ENCODE data around the gene ACSL5. TPM values are rescaled to one million over a fixed set of nuclear protein-coding genes. Genes with fewer than 3 reads are reported as not detected.

The ACSL5 gene
- total and polyA plus RNA-seq, 11 donors: 4.0 to 23.8 (median 7.0) TPM

DNA sequence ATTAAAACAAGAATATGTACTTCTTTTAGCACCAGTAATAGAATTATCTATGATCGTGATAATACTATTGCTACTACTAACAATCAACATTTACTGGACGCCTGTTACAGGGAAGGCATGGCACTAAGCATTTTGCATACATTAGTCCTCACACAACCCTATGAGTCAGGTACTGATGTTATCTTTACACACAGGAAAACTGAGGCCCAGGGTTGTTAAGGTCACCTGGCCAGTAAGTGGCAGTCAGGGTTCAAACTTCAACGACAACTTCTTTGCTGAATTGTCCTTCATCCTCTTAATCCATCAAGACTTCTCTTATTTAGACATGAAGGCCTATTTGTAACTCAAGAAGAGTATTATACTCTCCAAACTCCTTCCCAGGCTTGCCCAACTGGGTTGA, 41.9 kb upstream of the ACSL5 start:
- Histone ChIP-seq H3K9me3 (no peaks in the 10 kb centered on the region), H3K36me3 (no peaks in the 10 kb centered on the region), H3K4me3 (no peak overlapping the region), H3K4me1 (no peaks in the 10 kb centered on the region), H3K27ac (no peak overlapping the region), H3K27me3 (no peaks in the 10 kb centered on the region)
- TF ChIP-seq, protein P1, sequence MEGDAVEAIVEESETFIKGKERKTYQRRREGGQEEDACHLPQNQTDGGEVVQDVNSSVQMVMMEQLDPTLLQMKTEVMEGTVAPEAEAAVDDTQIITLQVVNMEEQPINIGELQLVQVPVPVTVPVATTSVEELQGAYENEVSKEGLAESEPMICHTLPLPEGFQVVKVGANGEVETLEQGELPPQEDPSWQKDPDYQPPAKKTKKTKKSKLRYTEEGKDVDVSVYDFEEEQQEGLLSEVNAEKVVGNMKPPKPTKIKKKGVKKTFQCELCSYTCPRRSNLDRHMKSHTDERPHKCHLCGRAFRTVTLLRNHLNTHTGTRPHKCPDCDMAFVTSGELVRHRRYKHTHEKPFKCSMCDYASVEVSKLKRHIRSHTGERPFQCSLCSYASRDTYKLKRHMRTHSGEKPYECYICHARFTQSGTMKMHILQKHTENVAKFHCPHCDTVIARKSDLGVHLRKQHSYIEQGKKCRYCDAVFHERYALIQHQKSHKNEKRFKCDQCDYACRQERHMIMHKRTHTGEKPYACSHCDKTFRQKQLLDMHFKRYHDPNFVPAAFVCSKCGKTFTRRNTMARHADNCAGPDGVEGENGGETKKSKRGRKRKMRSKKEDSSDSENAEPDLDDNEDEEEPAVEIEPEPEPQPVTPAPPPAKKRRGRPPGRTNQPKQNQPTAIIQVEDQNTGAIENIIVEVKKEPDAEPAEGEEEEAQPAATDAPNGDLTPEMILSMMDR (IDR thresholded peaks at IDR 0.05): no peak
- TF ChIP-seq POLR2A (IDR thresholded peaks at IDR 0.05): no peak
- DNase-seq (no peak), ATAC-seq (no peak)
- intact Hi-C loops (cut with DNase I): no loop called here
- WGBS, 4 donors: 76 to 93% (median 90%) methylated on average over 3 of the region's 3 CpGs

DNA sequence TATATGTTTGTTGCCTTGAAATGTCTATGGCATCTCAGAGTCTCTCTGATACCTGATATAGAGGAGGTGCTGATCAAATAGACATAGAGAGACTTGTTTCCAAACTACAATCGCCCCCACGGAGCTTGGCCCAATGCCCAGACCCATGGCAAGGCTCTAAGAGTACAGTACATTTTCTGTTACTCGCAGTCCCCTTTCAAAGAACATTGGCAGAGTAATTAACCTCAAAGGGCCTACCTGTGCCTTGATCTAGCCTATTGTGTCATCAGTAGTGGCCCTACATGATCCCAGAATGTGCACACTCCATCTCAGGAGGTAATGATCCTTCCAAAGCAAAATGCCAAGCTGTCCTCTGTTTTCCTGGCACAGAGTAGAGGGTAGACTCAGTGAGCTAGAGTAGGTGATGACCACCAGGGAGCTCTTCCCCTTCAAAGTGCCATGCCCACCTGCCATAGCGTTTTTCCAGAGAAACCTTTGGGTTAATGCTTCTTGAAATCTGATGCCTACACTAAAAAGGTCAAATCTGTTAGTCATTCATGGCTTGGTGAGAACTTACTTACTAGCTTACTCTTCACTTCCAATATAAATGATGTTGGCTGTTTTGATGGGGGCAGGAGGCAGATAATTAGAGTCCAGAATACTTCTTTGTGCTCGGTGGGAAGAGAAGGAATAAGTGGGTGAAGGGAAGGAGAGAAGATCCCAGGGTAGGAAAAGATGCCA, 41.2 kb upstream of the ACSL5 start:
- Histone ChIP-seq H3K9me3 (no peaks in the 10 kb centered on the region), H3K4me3 (no peak overlapping the region), H3K27ac (no peak overlapping the region), H3K27me3 (no peaks in the 10 kb centered on the region), H3K36me3 (no peaks in the 10 kb centered on the region), H3K4me1 (no peaks in the 10 kb centered on the region)
- peak in 2 of 4 donors; percentile 29 to 47 for ATAC-seq
- no peak for DNase-seq
- 57 to 67% (median 65%) methylated on average over 5 of the region's 5 CpGs for WGBS, 4 donors
- intact Hi-C loops (cut with DNase I): no loop called here
- TF ChIP-seq, protein P1 (IDR thresholded peaks at IDR 0.05): no peak
- no peak for TF ChIP-seq POLR2A (IDR thresholded peaks at IDR 0.05)

DNA sequence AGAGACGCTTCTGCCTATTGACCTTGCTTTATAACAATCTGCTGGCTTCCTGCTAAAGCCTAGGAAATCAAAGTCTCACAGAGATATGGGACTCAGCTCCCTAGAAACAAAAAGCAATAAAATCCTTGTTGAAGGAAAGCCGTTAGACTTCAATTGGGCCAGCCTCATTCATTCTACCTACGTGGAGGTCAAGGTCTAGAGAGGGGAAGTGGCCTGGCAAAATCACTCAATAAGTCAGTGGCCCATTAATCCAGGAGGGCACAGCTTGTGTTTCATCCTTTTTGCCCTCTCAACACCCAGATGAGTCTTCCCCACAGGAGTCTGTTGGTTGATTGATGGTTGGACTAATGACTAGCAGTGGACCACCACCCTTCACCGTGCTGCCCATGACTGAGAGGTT, 40.5 kb upstream of the ACSL5 start:
- 66 to 93% (median 80%) methylated on average over 4 of the region's 4 CpGs for WGBS, 4 donors
- no peaks in the 10 kb centered on the region for H3K36me3 ChIP-seq
- H3K9me3 ChIP-seq: no peaks in the 10 kb centered on the region
- no peaks in the 10 kb centered on the region for H3K4me1 ChIP-seq
- DNase-seq (no peak), ATAC-seq (no peak)
- intact Hi-C loops (cut with DNase I): no loop called here
- H3K4me3 ChIP-seq: no peak overlapping the region
- H3K27me3 ChIP-seq: no peaks in the 10 kb centered on the region
- H3K27ac ChIP-seq: no peak overlapping the region
- TF ChIP-seq, protein P1 (IDR thresholded peaks at IDR 0.05): no peak
- TF ChIP-seq POLR2A (IDR thresholded peaks at IDR 0.05): no peak

DNA sequence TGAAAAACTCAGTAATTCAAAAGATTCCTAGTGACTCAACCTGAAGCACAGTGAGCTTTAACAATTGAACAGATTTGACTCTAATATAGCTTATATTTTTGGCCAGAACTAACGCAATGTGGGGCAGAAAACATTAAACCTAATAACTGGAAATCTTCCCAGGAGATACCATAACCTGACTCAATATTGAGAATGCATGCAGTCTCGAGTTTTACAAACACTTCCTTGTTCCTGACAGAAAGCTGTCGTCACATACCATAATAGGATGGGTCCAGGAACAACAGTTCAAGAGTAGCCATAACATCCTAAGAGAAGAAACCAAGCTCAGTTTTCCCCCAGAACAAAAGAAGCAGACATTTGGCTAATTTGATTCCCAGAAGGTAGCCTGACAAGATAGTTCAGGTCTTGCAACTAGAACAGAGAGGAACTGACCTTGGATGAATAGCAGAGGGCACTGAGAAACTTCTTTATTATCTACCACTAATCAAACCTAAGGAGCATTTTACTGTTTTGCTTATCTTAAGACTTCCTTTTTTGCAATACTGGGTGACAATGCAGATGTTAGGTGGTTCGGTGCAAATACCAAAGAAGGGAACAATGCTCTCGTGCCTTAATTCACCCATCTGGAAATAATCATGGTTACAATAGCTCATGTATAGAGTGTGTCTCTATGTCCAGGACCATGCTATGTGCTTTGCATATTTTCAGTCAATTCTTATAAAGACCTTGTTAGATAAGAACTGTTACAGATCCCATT, 38.6 kb upstream of the ACSL5 start:
- Histone ChIP-seq H3K36me3 (no peaks in the 10 kb centered on the region), H3K9me3 (no peaks in the 10 kb centered on the region), H3K27ac (no peak overlapping the region), H3K4me1 (no peaks in the 10 kb centered on the region), H3K27me3 (no peaks in the 10 kb centered on the region), H3K4me3 (no peak overlapping the region)
- intact Hi-C loops (cut with DNase I): no loop called here
- ATAC-seq (no peak), DNase-seq (no peak)
- 43 to 57% (median 47%) methylated on average over 5 of the region's 5 CpGs for WGBS, 4 donors
- TF ChIP-seq POLR2A (IDR thresholded peaks at IDR 0.05): no peak
- TF ChIP-seq, protein P1 (IDR thresholded peaks at IDR 0.05): no peak
